ENCODE results near the gene OMG.
"Not testable (repeated sequence)": the region's sequence is repeated elsewhere in the genome, so short reads cannot be mapped to it uniquely, and the experiment has no call there.

OMG gene

GRCh38 chr17:31297090-31297489 lies at the start of gene OMG:
TSS of gene OMG (minus strand) at chr17:31297239. CDS start at chr17:31296331, 908 bp downstream.
- peak; percentile 83 for DNase-seq

- not testable (repeated sequence) for DNase-seq
Measured at GRCh38 chr17:31345191-31345747, 48.2 kb upstream of the OMG start.

- no peak for DNase-seq
Measured at GRCh38 chr17:31339906-31340661, 43.0 kb upstream of the OMG start.

GRCh38 chr17:31329221-31329620 lies 32.2 kb upstream of the OMG start:
- no peak for DNase-seq

- DNase-seq = no peak
Measured at GRCh38 chr17:31328160-31328535, 31.1 kb upstream of the OMG start.

GRCh38 chr17:31327534-31328159 lies 30.6 kb upstream of the OMG start:
- no peak for DNase-seq

GRCh38 chr17:31323551-31323950 lies 26.5 kb upstream of the OMG start:
- no peak for DNase-seq

GRCh38 chr17:31321966-31322365 lies 24.9 kb upstream of the OMG start:
- DNase-seq = no peak

GRCh38 chr17:31321481-31321880 lies 24.4 kb upstream of the OMG start, which contains the start of gene EVI2A:
TSS of gene EVI2A (minus strand) at chr17:31321622. CDS start at chr17:31319013, 2,609 bp downstream.
- peak; percentile 59 for DNase-seq

- DNase-seq = peak; percentile 56
Measured at GRCh38 chr17:31320791-31321190, 23.8 kb upstream of the OMG start.

GRCh38 chr17:31320241-31320640 lies 23.2 kb upstream of the OMG start:
- DNase-seq = no peak

GRCh38 chr17:31318851-31319661 lies 22.0 kb upstream of the OMG start:
- no peak for DNase-seq

- DNase-seq = peak; percentile 89
Measured at GRCh38 chr17:31318298-31318801, 21.3 kb upstream of the OMG start.

GRCh38 chr17:31314782-31315100 lies 17.7 kb upstream of the OMG start:
- no peak for DNase-seq

- DNase-seq = no peak
Measured at GRCh38 chr17:31313982-31314781, 17.1 kb upstream of the OMG start, which contains the start of gene EVI2B. TSS of gene EVI2B (minus strand) at chr17:31314054. CDS start at chr17:31305609, 8,445 bp downstream.

GRCh38 chr17:31312223-31312622 lies 15.2 kb upstream of the OMG start:
- DNase-seq = not testable (repeated sequence)

- no peak for DNase-seq
Measured at GRCh38 chr17:31311526-31311925, 14.5 kb upstream of the OMG start.

GRCh38 chr17:31310886-31311285 lies 13.8 kb upstream of the OMG start:
- DNase-seq = no peak

- DNase-seq = no peak
Measured at GRCh38 chr17:31310260-31310659, 13.2 kb upstream of the OMG start.

GRCh38 chr17:31309556-31309955 lies 12.5 kb upstream of the OMG start:
- no peak for DNase-seq

- no peak for DNase-seq
Measured at GRCh38 chr17:31308372-31309334, 11.6 kb upstream of the OMG start.

Measured in midbrain (tissue), 1 donor.